GM20431 (cell line): ENCODE data around the gene KNSTRN.

Experiments used
- in situ Hi-C: fragments of 300-500 bp; cut with MseI, MboI; formaldehyde crosslinking; loops from one replicate; pipeline ENCODE4 v1.15.0; 2020; ENCODE audit warnings: low sequenced_read_pairs; ENCODE audit not compliant: unreplicated experiment

The KNSTRN gene

DNA sequence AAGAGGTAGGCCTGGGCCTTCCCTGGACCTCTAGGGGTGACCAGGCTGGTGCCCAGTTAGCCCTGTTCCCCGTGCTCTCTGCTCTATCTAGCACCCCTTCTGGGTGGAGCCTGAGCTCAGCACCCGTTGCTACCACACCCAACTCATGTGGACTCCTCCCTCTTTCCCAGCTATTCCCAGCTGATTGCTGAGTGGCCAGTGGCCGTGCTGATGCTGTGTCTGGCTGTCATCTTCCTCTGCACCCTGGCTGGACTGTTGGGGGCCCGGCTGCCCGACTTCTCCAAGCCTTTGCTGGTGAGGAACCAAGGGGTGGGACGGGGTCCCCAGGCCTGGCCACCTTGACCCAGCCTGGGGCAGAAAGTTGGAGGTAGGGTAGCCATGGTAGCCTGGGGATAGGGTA is 18.3 kb upstream of the KNSTRN start:
- in situ Hi-C loops, result no loop called here

DNA sequence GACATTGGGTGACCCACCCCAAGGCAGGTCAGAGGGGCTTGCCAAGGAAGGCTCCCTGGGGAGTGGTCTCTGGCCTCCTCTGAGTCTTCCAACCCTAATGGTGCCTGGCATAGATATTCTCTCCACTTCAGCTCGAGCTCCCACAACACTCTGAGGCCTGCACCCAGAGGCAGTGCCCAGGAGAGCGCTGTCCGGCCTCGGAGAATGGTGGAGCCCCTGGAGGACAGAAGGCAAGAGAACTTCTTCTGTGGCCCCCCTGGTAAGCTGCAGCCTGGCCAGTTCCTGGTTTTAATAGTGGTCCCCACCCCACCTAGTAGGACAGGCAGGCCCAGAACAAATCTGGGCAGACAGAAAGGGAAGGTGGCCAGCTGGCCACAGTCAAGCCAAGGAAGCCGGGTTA is 17.5 kb upstream of the KNSTRN start:
- in situ Hi-C loops, result no loop called here

DNA sequence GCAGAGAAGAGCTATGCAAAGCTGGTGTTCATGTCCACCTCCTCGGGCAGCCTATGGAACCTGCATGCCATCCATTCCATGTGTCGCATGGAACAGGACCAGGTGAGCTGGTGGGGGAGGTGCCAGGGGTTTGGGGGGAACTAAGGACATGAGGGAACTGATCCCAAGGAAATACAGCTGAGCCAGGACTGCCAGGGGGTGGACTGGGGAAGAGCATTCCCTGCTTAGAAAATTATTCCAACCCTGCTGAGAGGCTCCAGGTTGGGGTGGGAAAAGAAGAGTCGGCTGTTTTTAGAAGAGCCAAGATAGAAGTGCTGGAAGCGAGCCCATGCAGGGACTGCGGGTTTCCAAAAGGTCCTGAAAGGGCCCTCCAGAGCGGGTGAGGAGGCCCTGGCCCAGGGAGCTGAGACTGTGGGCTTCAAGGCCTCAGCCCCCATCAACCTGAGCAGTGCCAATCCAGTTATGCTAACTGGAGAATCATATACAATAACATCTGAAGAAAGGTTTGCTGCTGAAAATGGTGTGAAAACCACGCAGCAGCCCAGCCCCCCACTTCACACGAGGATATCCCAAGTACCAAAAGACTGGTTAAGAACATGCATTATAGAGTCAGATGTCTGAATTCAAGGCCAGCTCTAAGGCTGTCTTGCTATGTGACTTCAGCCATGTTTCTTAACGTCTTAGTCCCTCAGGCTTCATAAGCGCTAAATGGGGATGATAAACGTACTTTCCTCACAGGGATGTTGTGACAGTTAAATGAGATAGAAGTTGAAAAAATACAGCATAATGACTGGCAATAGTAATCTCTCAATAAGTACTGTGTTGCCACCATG is 16.7 kb upstream of the KNSTRN start:
- in situ Hi-C loops, result no loop called here

DNA sequence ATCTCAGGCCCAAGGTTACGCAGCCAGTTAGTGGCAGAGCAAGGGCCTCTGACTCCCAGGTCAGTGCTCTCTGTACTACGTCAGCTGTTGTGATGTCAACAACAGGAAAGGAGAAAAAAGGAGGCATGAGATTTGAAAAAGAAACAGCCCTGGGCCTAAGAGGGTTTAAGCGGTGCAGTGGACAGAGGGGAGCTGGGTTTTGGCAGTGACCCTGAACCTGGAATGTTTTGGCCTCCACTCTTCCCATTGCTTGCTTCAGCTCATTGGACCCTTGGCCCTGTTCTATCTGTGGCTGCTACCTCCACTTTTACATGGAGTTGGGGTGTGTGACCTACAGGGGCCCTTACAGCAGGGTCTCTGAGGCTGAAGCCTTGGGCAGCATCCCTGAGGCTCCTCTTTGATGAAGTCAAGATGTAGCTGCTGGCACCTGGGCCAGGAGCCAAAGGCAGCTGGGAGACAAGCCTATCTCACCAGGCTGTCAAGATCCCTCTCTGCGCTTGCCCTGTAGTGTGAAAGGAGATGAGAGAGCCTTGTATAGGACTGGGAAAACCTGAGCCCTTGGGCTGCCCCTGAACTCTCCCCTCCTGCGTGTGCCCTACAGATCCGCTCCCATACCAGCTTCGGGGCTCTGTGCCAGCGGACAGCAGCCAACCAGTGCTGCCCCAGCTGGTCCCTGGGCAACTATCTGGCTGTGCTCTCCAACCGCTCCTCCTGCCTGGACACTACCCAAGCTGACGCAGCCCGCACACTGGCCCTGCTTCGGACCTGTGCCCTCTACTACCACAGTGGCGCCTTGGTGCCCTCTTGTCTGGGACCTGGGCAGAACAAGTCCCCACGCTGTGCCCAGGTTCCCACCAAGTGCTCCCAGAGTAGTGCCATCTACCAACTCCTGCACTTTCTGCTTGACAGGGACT is 15.8 kb upstream of the KNSTRN start:
- in situ Hi-C loops, result no loop called here

DNA sequence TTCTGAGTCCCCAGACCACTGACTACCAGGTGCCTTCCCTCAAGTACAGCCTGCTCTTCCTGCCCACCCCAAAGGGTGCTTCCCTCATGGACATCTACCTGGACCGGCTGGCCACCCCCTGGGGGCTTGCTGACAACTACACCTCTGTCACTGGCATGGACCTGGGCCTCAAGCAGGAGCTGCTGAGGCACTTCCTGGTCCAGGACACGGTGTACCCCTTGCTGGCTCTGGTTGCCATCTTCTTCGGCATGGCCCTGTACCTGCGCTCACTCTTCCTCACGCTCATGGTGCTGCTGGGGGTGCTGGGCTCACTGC is 15.2 kb upstream of the KNSTRN start:
- in situ Hi-C loops, result no loop called here

DNA sequence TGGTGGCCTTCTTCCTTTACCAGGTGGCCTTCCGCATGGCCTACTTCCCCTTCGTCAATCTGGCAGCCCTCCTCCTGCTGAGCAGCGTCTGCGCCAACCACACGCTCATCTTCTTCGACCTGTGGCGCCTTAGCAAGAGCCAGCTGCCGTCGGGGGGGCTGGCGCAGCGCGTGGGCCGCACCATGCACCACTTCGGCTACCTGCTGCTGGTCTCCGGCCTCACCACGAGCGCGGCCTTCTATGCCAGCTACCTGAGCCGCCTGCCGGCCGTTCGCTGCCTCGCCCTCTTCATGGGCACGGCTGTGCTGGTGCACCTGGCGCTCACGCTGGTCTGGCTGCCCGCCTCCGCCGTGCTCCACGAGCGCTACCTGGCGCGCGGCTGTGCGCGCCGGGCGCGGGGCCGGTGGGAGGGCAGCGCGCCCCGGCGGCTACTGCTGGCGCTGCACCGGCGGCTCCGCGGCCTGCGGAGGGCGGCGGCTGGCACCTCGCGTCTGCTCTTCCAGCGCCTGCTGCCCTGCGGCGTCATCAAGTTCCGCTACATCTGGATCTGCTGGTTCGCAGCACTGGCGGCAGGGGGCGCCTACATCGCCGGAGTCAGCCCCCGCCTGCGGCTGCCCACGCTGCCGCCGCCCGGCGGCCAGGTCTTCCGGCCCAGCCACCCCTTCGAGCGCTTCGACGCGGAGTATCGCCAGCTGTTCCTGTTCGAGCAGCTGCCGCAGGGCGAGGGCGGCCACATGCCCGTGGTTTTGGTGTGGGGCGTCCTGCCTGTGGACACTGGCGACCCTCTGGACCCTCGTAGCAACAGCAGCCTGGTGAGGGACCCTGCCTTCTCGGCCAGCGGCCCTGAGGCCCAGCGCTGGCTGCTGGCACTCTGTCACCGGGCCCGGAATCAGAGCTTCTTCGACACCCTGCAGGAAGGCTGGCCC is 14.6 kb upstream of the KNSTRN start:
- in situ Hi-C loops, result no loop called here

DNA sequence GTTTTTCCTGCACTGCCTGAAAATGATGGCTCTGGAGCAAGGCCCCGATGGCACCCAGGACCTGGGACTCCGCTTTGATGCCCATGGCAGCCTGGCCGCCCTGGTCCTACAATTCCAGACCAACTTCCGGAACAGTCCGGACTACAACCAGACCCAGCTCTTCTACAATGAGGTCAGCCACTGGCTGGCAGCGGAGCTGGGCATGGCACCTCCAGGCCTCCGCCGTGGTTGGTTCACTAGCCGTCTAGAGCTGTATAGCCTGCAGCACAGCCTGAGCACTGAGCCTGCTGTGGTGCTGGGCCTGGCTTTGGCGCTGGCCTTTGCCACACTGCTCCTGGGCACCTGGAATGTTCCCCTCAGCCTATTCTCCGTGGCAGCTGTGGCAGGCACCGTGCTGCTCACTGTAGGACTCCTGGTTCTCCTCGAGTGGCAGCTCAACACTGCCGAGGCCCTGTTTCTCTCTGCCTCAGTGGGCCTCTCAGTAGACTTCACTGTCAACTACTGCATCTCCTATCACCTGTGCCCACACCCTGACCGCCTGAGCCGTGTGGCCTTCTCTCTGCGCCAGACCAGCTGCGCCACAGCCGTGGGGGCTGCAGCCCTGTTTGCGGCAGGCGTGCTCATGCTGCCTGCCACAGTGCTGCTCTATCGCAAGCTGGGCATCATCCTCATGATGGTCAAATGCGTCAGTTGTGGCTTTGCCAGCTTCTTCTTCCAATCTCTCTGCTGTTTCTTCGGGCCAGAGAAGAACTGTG is 13.6 kb upstream of the KNSTRN start:
- in situ Hi-C loops, result no loop called here

DNA sequence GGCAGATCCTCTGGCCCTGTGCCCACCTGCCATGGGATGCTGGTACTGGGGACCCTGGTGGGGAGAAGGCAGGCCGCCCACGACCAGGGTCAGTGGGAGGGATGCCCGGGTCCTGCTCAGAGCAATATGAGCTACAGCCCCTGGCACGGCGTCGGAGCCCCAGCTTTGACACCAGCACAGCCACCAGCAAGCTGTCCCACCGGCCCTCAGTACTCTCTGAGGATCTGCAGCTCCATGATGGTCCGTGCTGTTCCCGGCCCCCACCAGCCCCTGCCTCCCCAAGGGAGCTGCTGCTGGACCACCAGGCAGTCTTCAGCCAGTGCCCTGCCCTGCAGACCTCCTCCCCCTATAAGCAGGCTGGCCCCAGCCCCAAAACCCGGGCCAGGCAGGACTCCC is 13.0 kb upstream of the KNSTRN start:
- in situ Hi-C loops, result no loop called here

DNA sequence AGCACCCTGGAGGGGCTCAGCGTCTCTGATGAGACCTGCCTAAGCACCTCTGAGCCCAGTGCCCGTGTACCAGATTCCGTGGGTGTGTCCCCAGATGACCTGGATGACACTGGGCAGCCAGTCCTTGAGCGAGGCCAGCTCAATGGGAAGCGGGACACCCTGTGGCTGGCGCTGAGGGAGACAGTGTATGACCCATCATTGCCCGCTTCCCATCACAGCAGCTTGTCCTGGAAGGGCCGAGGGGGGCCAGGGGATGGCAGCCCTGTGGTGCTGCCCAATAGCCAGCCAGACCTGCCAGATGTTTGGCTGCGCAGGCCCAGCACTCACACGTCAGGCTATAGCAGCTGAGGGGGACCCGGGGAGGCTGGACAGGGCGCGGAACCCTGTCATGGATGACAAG is 12.6 kb upstream of the KNSTRN start:
- in situ Hi-C loops, result no loop called here

DNA sequence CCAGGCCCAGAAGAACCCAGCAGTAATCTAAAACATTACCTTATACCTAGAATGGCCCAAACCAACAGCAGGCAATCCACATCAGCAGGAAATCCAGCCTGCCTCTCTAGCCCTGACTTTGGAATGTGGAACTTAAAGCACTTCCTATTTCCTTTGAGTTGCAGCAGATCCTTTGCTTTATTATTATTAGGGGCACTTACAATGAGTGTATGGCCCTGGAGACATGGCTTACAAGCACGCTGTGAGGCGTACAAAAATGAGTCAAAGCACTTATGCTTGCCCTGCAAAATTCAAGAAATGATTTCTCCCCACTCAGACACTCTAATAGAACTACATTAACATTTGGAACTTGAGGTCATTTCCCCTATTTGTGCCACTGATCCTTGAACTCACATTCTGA is 9.5 kb upstream of the KNSTRN start:
- in situ Hi-C loops, result no loop called here

DNA sequence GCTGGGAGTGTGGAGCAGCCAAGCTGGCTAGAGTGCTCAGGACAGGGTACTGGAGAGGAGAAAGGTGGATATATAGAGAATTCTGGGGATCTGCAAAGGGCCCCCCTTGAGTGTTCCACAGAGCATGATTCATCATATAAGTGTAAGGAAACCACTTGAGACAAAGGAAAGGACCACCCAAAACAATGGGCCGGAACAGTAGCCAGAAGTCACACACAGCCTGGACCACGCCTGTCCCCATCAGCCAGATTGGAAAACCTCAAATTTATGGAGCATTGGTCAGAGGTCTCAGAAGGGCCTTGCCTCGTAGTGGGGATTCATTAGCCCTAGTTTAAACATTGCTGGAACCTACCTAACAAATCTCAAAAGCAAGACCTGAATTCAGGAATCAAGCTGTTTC is 4.9 kb upstream of the KNSTRN start:
- in situ Hi-C loops, result no loop called here

DNA sequence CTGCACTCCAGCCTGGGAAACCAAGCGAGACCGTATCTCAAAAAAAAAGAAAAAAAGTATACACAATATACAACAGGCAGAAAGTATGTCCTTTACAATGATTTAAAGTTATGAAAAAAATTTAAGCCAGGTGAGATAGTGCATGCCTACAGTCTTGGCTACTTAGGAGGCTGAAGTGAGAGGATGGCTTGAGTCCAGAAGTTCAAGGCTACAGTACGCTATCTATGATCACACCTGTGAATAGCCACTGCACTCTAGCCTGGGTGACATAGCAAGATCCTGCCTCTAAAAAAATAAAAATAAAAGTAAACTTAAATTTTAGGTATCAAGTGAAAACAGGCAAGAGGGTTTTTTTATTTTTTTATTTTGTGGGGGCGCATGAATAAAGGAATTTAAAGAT is 3.1 kb upstream of the KNSTRN start:
- in situ Hi-C loops, result no loop called here

DNA sequence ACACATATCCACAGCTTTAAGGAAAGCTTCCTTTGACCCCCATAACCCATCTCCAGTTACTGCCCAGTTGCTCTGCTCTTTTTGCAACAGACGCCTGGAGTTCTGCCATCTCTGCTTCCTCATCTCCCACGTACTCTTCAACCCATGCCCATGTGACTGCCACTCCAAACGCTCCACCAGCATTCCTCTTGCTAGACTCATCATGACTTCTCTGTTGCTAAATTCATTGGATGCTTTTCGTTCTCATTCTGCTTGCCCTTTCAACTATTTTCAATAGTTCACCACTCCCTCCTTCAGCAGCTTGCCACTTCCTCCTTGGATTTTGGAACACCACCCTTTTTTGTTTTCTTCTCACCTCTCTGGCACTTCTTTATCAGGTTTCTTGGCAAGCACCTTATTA is 2.7 kb upstream of the KNSTRN start:
- in situ Hi-C loops, result no loop called here

DNA sequence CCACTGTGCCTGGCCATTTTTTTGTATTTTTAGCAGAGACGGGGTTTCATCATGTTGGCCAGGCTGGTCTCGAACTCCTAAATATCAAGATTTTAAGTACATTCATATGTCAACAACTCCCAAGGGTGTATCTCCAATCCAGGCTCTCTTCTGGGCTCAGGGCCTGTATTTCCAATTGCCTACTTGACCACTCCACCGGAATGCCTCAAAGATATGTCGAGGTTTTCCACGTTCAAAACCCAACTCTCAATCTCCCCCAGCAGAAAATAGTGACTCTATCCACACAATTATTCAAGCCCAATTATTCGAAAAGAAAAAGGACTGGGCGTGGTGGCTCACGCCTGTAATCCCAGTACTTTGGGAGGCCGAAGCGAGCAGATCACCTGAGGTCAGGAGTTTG is 1.9 kb upstream of the KNSTRN start:
- in situ Hi-C loops, result no loop called here

DNA sequence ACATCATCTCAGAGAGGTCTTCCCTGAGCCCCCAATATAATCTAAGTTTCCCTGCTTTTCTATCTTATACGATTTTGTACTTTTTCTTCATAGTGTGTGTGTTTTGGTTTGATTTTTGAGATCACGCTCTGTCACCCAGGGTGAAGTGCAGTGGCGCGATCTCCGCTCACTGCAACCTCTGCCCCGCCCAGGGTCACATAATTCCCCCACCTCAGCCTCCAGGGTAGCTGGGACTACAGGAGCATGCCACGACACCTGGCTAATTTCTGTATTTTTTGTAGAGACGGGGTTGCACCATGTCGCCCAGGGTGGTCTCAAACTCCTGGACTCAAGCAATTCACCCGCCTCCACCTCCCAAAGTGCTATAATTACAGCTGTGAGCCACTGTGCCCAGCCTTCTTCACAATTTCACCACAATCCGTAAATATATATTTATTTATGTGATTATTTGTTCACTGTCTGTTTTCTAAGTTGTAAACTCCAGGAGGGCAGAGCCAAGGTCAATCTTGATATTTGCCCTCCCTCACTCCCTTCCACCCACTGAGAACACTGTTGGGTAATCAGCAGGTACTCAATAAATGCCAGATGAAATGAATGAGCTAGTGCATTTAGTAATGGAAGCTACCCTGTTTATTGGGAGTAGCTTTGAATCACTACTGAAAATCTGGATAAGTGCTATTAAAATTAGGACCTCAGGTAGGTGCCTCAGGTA is 547 bp upstream of the KNSTRN start:
- in situ Hi-C loops, result no loop called here

DNA sequence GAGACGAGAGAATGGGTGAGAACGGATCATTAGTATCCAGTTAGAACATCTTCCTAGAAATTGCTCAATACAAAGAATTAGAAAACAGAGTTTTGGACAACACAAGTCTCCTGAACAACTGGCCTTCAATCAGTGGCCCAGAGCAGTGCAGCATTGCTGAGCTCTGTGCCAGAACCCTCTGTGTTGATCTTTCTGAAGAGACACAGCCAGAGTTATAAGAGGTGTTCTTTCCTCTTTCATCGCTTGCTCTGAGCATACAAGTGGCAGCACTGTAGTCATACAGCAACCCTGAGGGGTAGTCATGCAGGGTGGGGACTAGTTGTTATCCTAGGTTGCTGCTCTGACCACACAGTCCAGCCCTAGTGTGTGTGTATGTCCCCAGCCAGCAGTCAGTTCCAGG is 4.0 kb downstream of the KNSTRN start:
- in situ Hi-C loops, result no loop called here

DNA sequence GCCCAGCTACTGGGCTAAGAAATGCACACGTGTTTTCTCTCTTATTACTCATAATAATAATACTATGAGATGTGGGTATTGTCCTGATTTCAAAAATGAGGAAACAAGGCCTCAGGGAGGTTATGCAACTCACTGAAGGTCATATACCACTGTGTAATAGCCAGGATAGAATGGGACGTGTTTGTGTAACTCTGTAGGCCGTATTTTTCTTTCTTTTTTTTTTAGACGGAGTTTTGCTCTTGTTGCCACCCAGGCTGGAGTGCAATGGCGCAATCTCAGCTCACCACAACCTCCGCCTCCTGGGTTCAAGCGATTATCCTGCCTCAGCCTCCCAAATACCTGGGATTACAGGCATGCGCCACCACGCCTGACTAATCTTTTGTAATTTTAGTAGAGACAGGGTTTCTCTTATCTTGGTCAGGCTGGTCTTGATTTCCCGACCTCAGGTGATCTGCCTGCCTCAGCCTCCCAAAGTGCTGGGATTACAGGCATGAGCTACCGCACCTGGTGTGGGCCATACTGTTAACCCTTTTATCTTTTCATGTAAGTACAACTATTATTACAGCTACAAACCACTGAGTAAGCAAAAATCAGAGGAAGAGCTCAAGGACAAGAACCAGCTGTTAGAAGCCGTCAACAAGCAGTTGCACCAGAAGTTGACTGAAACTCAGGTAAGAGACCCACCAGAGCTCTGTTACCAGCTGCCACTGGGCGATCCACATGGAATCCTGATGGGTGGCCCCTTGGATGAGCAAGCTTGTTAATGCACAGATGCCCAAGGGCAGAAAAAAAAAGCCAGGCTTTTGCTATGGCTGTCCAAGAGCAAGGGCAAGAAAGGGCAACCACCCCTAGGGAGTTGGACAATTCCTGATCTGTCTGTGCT is 6.7 kb downstream of the KNSTRN start:
- in situ Hi-C loops, result no loop called here
